ENCODE data around the gene SLC2A10.

GRCh38 chr20:46713957-46714834, 4.7 kb downstream of the SLC2A10 start:
- TF ChIP-seq CTCF (IDR thresholded peaks at IDR 0.05; ENCODE audit: insufficient read depth, low read length), result no peak
- TF ChIP-seq, protein P1, sequence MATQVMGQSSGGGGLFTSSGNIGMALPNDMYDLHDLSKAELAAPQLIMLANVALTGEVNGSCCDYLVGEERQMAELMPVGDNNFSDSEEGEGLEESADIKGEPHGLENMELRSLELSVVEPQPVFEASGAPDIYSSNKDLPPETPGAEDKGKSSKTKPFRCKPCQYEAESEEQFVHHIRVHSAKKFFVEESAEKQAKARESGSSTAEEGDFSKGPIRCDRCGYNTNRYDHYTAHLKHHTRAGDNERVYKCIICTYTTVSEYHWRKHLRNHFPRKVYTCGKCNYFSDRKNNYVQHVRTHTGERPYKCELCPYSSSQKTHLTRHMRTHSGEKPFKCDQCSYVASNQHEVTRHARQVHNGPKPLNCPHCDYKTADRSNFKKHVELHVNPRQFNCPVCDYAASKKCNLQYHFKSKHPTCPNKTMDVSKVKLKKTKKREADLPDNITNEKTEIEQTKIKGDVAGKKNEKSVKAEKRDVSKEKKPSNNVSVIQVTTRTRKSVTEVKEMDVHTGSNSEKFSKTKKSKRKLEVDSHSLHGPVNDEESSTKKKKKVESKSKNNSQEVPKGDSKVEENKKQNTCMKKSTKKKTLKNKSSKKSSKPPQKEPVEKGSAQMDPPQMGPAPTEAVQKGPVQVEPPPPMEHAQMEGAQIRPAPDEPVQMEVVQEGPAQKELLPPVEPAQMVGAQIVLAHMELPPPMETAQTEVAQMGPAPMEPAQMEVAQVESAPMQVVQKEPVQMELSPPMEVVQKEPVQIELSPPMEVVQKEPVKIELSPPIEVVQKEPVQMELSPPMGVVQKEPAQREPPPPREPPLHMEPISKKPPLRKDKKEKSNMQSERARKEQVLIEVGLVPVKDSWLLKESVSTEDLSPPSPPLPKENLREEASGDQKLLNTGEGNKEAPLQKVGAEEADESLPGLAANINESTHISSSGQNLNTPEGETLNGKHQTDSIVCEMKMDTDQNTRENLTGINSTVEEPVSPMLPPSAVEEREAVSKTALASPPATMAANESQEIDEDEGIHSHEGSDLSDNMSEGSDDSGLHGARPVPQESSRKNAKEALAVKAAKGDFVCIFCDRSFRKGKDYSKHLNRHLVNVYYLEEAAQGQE (IDR thresholded peaks at IDR 0.05; ENCODE audit: insufficient replicate concordance, low read depth), result no peak
- TF ChIP-seq SPI1 (IDR thresholded peaks at IDR 0.05; ENCODE audit: borderline replicate concordance, low read depth), result no peak
- TF ChIP-seq POLR2AphosphoS5 (IDR thresholded peaks at IDR 0.05; ENCODE audit: low read depth), result no peak
- no peak for TF ChIP-seq GABPA (IDR thresholded peaks at IDR 0.05; ENCODE audit: low read depth)
